GM12878 (cell line): Measurements from ENCODE around the gene DUS2. TPM values are rescaled to one million over a fixed set of nuclear protein-coding genes. Genes with fewer than 3 reads are reported as not detected.

ENCODE experiments used
- ATAC-seq: fragments of 200-7000 bp; cut with Tn5 transposase; 3 replicates; pipeline ENCODE4 v1.9.1; 2020; ENCODE audit warnings: mild to moderate bottlenecking, moderate library complexity
- BruUV-seq: library from RNA; stranded (reverse); fragments of 400-500 nt; replicated peaks from 2 replicates; lab custom pipeline; 2021; lab: Mats Ljungman, UMichigan
- CTCF ChIA-PET: fragments of 300-600 bp; sonication (Branson Sonifier 250); formaldehyde crosslinking; extraction: SDS; loops from one replicate; lab custom pipeline; 2021; ENCODE audit warnings: inconsistent platforms; lab: Yijun Ruan, JAX
- POLR2A ChIA-PET: fragments of 350-600 bp; formaldehyde crosslinking; extraction: SDS; loops from one replicate; lab custom pipeline; 2021; ENCODE audit warnings: inconsistent platforms; lab: Charles Lee
- RAD21 ChIA-PET: fragments of 300-600 bp; sonication (Branson Sonifier 250); formaldehyde crosslinking; loops from one replicate; lab custom pipeline; 2023; ENCODE audit warnings: antibody characterized with exemption; ENCODE audit not compliant: unreplicated experiment; lab: Charles Lee
- SMC1A ChIA-PET: fragments of 300-600 bp; sonication (Branson Sonifier 250); formaldehyde crosslinking; loops from one replicate; lab custom pipeline; 2023; ENCODE audit not compliant: unreplicated experiment, uncharacterized antibody; lab: Charles Lee
- DNase-seq: peaks from one replicate; pipeline ENCODE4 v3.0.0-alpha.2; 2011; ENCODE audit warnings: low read depth, low spot score
- FAIRE-seq: peaks from 3 replicates; lab custom pipeline; 2011; peaks lifted over from hg19 to GRCh38; lab: Jason Lieb, UNC
- H2AFZ ChIP-seq: 2 replicates; pipeline ENCODE4 v1.6.0; 2011; ENCODE audit warnings: low read depth, low read length, control low read depth; ENCODE audit not compliant: control insufficient read depth
- H3K27ac ChIP-seq: 2 replicates; pipeline ENCODE4 v1.5.1; 2011; ENCODE audit warnings: control low read depth; ENCODE audit not compliant: control insufficient read depth, insufficient read depth
- H3K27me3 ChIP-seq, 2 experiments: replicated peaks in 1 of 2; 2 replicates each; pipeline versions ENCODE4 v1.6.0 to v1.6.1; 2011; ENCODE audit warnings: low read length in 1 of 2; ENCODE audit not compliant: control insufficient read depth in 2 of 2, insufficient read depth in 2 of 2
- H3K36me3 ChIP-seq, 2 experiments: 2 replicates each; pipeline ENCODE4 v1.5.1; 2011; ENCODE audit warnings: low read length in 1 of 2; ENCODE audit not compliant: control insufficient read depth in 2 of 2, insufficient read depth in 2 of 2
- H3K4me1 ChIP-seq: 2 replicates; pipeline ENCODE4 v1.6.1; 2011; ENCODE audit warnings: mild to moderate bottlenecking, low read length, moderate library complexity, mixed read lengths; ENCODE audit not compliant: control insufficient read depth, insufficient read depth
- H3K4me2 ChIP-seq: 2 replicates; pipeline ENCODE4 v1.6.0; 2011; ENCODE audit warnings: control low read depth; ENCODE audit not compliant: control insufficient read depth, insufficient read depth
- H3K4me3 ChIP-seq: fragments of 200-600 bp; sonication (generic); 2 replicates; pipeline ENCODE4 v1.5.1; 2016
- H3K79me2 ChIP-seq: 2 replicates; pipeline ENCODE4 v1.6.0; 2011; ENCODE audit warnings: low read length; ENCODE audit not compliant: control insufficient read depth, insufficient read depth
- H3K9ac ChIP-seq: 2 replicates; pipeline ENCODE4 v1.8.0; 2011; ENCODE audit warnings: low read length, control low read depth, mixed read lengths; ENCODE audit not compliant: control insufficient read depth, insufficient read depth
- H3K9me3 ChIP-seq: replicated peaks from 3 replicates; pipeline ENCODE4 v1.5.1; 2011; ENCODE audit warnings: mild to moderate bottlenecking, low read length; ENCODE audit not compliant: control insufficient read depth, insufficient read depth
- H4K20me1 ChIP-seq: 2 replicates; pipeline ENCODE4 v1.6.0; 2011; ENCODE audit not compliant: control insufficient read depth, insufficient read depth
- BRCA1 ChIP-seq: IDR thresholded peaks from 2 replicates; pipeline ENCODE4 v1.6.1; 2011; ENCODE audit warnings: low read depth, low read length, improper control_type of control experiment
- CREM ChIP-seq: IDR thresholded peaks from 2 replicates; pipeline ENCODE4 v1.6.1; 2014; ENCODE audit warnings: antibody characterized with exemption, low read depth
- DPF2 ChIP-seq: fragments of 450-650 bp; IDR thresholded peaks from 2 replicates; pipeline ENCODE4 v1.6.1; 2017; ENCODE audit warnings: mild to moderate bottlenecking
- ETV6 ChIP-seq, 2 experiments: fragments of 450-650 bp in 1 of 2; IDR thresholded peaks in 1 of 2; conservative IDR thresholded peaks in 1 of 2; 2 replicates each; pipeline ENCODE4 v1.6.1; 2014; ENCODE audit warnings: antibody characterized with exemption in 1 of 2, borderline replicate concordance in 1 of 2, low read depth in 1 of 2, mild to moderate bottlenecking in 1 of 2, moderate library complexity in 1 of 2
- GABPA ChIP-seq: IDR thresholded peaks from 2 replicates; pipeline ENCODE4 v1.6.1; 2014; ENCODE audit warnings: antibody characterized with exemption, low read depth, mild to moderate bottlenecking, inconsistent platforms
- JUND ChIP-seq: IDR thresholded peaks from 2 replicates; pipeline ENCODE4 v1.6.1; 2012; ENCODE audit warnings: low read depth, mild to moderate bottlenecking, low read length, improper control_type of control experiment, moderate library complexity
- MTA2 ChIP-seq: fragments of 450-650 bp; IDR thresholded peaks from 2 replicates; pipeline ENCODE4 v1.6.1; 2016; ENCODE audit warnings: low read depth, mild to moderate bottlenecking, moderate library complexity
- MTA3 ChIP-seq: IDR thresholded peaks from 2 replicates; pipeline ENCODE4 v1.6.1; 2012; ENCODE audit warnings: low read length, inconsistent platforms, borderline replicate concordance
- MYB ChIP-seq: fragments of 150-350 bp; IDR thresholded peaks from 2 replicates; pipeline ENCODE4 v1.6.1; 2014; ENCODE audit warnings: mild to moderate bottlenecking, low read depth, low read length, borderline replicate concordance
- PAX5 ChIP-seq: IDR thresholded peaks from 2 replicates; pipeline ENCODE4 v1.6.1; 2011; ENCODE audit warnings: low read depth, low read length, borderline replicate concordance
- SMC3 ChIP-seq: IDR thresholded peaks from 2 replicates; pipeline ENCODE4 v1.6.1; 2011; ENCODE audit warnings: low read length, improper control_type of control experiment, borderline replicate concordance
- SREBF1 ChIP-seq: IDR thresholded peaks from 2 replicates; pipeline ENCODE4 v1.6.1; 2012; ENCODE audit warnings: mild to moderate bottlenecking, low read length
- STAT1 ChIP-seq: fragments of 450-650 bp; conservative IDR thresholded peaks from 2 replicates; pipeline ENCODE4 v1.6.1; 2014; ENCODE audit warnings: antibody characterized with exemption, mild to moderate bottlenecking
- WRNIP1 ChIP-seq: IDR thresholded peaks from 2 replicates; pipeline ENCODE4 v1.6.1; 2011; ENCODE audit warnings: low read depth, low read length, improper control_type of control experiment, borderline replicate concordance
- WGBS: methylation state at CpG from one replicate; pipeline ENCODE4 v1.1.6; 2016; ENCODE audit warnings: low lambda C conversion rate; ENCODE audit not compliant: insufficient replicate concordance, insufficient coverage; ENCODE audit errors: missing lambda C conversion rate; 5-methylcytosine and 5-hydroxymethylcytosine counted together
- in situ Hi-C: fragments of 300-500 bp; cut with MboI; formaldehyde crosslinking; loops from 9 replicates; pipeline ENCODE4 v1.14.3; 2018; ENCODE audit warnings: mixed read lengths
- intact Hi-C: fragments of 100-400 bp; cut with micrococcal nuclease; formaldehyde crosslinking; loops from one replicate; pipeline ENCODE4 v1.14.2; 2022; ENCODE audit not compliant: unreplicated experiment
- polyA plus RNA-seq, 11 experiments: library from polyadenylated mRNA; depleted of rRNA in 4 of 11; unstranded in 6 of 11; stranded (reverse) in 5 of 11; fragments of >200 nt; fragmentation: Nextera tagmentation in 4 of 11; fragmentation: Illumina TruSeq in 1 of 11; extraction: Ambion mirVana in 4 of 11; extraction: Trizol in 1 of 11; gene quantifications; 1 replicate in 1 of 11; 2 replicates in 10 of 11; pipeline versions ENCODE4 v1.2.1 to v1.2.3, GENCODE V29; 2011 to 2016; ENCODE audit warnings: inconsistent platforms in 2 of 11, missing spikeins in 2 of 11, low read depth in 1 of 11
- total RNA-seq, 4 experiments: library from RNA; depleted of rRNA in 3 of 4; stranded (reverse); fragments of >200 nt in 3 of 4; fragmentation: Illumina TruSeq in 1 of 4; extraction: Trizol in 1 of 4; gene quantifications; 2 replicates each; pipeline versions ENCODE4 v1.2.1 to v1.2.3, GENCODE V29; 2013 to 2021
- TF ChIP-seq, protein P1 (sequence below): fragments of 450-650 bp; IDR thresholded peaks from 2 replicates; pipeline ENCODE4 v1.6.1; 2017; ENCODE audit warnings: mild to moderate bottlenecking, low read depth, inconsistent platforms; ENCODE audit not compliant: poor library complexity, severe bottlenecking
- TF ChIP-seq, protein P2 (sequence below): fragments of 450-650 bp; IDR thresholded peaks from 2 replicates; pipeline ENCODE4 v1.6.1; 2017; ENCODE audit warnings: borderline replicate concordance
- TF ChIP-seq, protein P3 (sequence below): fragments of 450-650 bp; IDR thresholded peaks from 2 replicates; pipeline ENCODE4 v1.6.1; 2016; ENCODE audit warnings: mild to moderate bottlenecking
- TF ChIP-seq, protein P4 (sequence below): IDR thresholded peaks from 2 replicates; pipeline ENCODE4 v1.6.1; 2011; ENCODE audit warnings: low read depth, low read length, improper control_type of control experiment, borderline replicate concordance

The DUS2 gene
- total and polyA plus RNA-seq, 10 of the 15 experiments (the other 5 are each of a cell fraction or from before 2014, with no cell fraction given): 4.8 to 32.3 (median 25.5) TPM

DNA sequence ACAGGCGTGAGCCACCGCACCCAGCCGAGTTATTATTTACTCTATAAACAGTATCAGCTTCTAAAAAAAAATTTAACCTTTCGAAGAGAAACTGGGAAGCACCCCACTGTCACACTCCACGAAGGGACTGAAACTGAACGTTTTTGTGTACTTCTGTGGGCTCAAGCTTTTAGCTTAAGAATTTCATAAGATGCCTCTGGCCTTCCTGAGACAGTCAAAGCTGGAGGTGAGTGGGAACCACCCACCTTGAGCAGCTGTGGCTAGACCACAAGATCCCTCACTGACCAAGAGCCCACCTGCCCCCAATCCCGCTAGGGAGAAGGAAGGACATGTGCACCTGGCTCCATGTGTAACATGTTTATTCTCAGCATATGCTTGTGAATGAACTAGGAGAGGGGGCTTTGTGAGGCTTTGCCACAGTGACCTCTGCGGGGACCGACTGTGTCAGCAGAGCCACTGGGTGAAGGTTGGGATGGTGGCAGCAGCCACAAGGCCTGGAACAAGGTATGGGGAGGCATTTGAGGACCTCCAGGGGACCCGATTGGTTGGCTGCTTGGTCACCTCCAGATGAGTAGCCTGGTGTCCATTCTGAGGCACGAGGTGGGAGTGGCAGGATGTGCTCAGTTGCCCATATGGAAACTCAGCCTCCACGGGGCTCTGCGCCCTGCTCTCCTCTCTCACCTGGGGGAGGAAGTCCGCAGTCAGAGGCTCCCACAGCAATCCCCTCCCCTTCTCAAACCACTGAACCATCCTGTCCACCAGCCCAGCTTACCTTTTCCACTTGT lies 47.6 kb upstream of the DUS2 start:
- Histone ChIP-seq H3K4me3 (no peak overlapping the region), H3K9ac (0 out of 2 replicates have a peak overlapping the region, but pooled peaks have one; percentile 10), H3K27ac (peak overlapping the region; percentile 13; the same call in 1 of the 2 replicates), H3K36me3 (no peaks in the 10 kb centered on the region), H2AFZ (peak overlapping the region; percentile 35; the same call in 1 of the 2 replicates), H4K20me1 (no peaks in the 10 kb centered on the region), H3K9me3 (no peaks in the 10 kb centered on the region), H3K4me2 (peak overlapping the region; percentile 63), H3K27me3 (no peaks in the 10 kb centered on the region; a peak in 1 of 4 replicates), H3K79me2 (no peaks in the 10 kb centered on the region), H3K4me1 (peaks cover 22% of the 10 kb centered on the region)
- ATAC-seq (peak; percentile 73), DNase-seq (no peak), FAIRE-seq (peak; percentile 76)
- no TSS peak for BruUV-seq
- 13% methylated on average over 14 of the region's 14 CpGs for WGBS
- intact Hi-C loops (no loop called here), in situ Hi-C loops (no loop called here)
- ChIA-PET SMC1A (interaction anchor here (0.8 to 1.4 kb wide), 2 partner anchors 8 to 11 kb away, joined by 4 to 7 read pairs; no protein-coding TSS in a partner anchor), CTCF (interaction anchor here (0.6 to 1.1 kb wide), 4 partner anchors 8 to 65 kb away, joined by 3 to 4 read pairs (median 4); no protein-coding TSS in a partner anchor), POLR2A (interaction anchor here (0.6 to 1.6 kb wide), 3 partner anchors 8 to 40 kb away, joined by 4 to 5 read pairs (median 4); no protein-coding TSS in a partner anchor), RAD21 (no interaction called here)
- no peak for TF ChIP-seq SREBF1
- no peak for TF ChIP-seq MTA2
- no peak for TF ChIP-seq MTA3
- no peak for TF ChIP-seq DPF2
- peak; percentile 52; the same call in 1 of the 2 replicates for TF ChIP-seq PAX5
- no peak for TF ChIP-seq BRCA1
- TF ChIP-seq, protein P1, sequence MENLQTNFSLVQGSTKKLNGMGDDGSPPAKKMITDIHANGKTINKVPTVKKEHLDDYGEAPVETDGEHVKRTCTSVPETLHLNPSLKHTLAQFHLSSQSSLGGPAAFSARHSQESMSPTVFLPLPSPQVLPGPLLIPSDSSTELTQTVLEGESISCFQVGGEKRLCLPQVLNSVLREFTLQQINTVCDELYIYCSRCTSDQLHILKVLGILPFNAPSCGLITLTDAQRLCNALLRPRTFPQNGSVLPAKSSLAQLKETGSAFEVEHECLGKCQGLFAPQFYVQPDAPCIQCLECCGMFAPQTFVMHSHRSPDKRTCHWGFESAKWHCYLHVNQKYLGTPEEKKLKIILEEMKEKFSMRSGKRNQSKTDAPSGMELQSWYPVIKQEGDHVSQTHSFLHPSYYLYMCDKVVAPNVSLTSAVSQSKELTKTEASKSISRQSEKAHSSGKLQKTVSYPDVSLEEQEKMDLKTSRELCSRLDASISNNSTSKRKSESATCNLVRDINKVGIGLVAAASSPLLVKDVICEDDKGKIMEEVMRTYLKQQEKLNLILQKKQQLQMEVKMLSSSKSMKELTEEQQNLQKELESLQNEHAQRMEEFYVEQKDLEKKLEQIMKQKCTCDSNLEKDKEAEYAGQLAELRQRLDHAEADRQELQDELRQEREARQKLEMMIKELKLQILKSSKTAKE: no peak
- TF ChIP-seq CREM: peak; percentile 58; the same call in 1 of the 2 replicates
- TF ChIP-seq JUND: no peak
- no peak for TF ChIP-seq WRNIP1
- TF ChIP-seq, protein P2, sequence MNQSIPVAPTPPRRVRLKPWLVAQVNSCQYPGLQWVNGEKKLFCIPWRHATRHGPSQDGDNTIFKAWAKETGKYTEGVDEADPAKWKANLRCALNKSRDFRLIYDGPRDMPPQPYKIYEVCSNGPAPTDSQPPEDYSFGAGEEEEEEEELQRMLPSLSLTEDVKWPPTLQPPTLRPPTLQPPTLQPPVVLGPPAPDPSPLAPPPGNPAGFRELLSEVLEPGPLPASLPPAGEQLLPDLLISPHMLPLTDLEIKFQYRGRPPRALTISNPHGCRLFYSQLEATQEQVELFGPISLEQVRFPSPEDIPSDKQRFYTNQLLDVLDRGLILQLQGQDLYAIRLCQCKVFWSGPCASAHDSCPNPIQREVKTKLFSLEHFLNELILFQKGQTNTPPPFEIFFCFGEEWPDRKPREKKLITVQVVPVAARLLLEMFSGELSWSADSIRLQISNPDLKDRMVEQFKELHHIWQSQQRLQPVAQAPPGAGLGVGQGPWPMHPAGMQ: no peak
- no peak for TF ChIP-seq GABPA
- TF ChIP-seq SMC3: no peak
- no peak for TF ChIP-seq STAT1
- TF ChIP-seq, protein P3, sequence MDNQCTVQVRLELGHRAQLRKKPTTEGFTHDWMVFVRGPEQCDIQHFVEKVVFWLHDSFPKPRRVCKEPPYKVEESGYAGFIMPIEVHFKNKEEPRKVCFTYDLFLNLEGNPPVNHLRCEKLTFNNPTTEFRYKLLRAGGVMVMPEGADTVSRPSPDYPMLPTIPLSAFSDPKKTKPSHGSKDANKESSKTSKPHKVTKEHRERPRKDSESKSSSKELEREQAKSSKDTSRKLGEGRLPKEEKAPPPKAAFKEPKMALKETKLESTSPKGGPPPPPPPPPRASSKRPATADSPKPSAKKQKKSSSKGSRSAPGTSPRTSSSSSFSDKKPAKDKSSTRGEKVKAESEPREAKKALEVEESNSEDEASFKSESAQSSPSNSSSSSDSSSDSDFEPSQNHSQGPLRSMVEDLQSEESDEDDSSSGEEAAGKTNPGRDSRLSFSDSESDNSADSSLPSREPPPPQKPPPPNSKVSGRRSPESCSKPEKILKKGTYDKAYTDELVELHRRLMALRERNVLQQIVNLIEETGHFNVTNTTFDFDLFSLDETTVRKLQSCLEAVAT: no peak
- no peak for TF ChIP-seq ETV6 (conservative IDR thresholded peaks at IDR 0.05 in 1 of 2, IDR thresholded peaks at IDR 0.05 in 1 of 2; ENCODE audit: borderline replicate concordance in 1 of 2, low read depth in 1 of 2)
- TF ChIP-seq MYB: no peak
- TF ChIP-seq, protein P4, sequence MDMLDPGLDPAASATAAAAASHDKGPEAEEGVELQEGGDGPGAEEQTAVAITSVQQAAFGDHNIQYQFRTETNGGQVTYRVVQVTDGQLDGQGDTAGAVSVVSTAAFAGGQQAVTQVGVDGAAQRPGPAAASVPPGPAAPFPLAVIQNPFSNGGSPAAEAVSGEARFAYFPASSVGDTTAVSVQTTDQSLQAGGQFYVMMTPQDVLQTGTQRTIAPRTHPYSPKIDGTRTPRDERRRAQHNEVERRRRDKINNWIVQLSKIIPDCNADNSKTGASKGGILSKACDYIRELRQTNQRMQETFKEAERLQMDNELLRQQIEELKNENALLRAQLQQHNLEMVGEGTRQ: no peak
